IMR-90 (cell line): Measurements from ENCODE around the gene CDKL5. TPM values are rescaled to one million over a fixed set of nuclear protein-coding genes. Genes with fewer than 3 reads are reported as not detected.

ENCODE experiments used
- ATAC-seq: fragments of 200-7000 bp; cut with Tn5 transposase; 2 replicates; pipeline ENCODE4 v1.9.1; 2020; ENCODE audit warnings: low read depth, mild to moderate bottlenecking, moderate library complexity
- BruUV-seq: library from RNA; stranded (reverse); fragments of 400-500 nt; replicated peaks from 2 replicates; lab custom pipeline; 2021; lab: Mats Ljungman, UMichigan
- CTCF ChIA-PET: fragments of 300-600 bp; formaldehyde crosslinking; extraction: SDS; loops from one replicate; lab custom pipeline; 2021; ENCODE audit warnings: antibody characterized with exemption; lab: Yijun Ruan, JAX
- POLR2A ChIA-PET: fragments of 300-600 bp; sonication (Branson Sonifier 250); formaldehyde crosslinking; loops from one replicate; lab custom pipeline; 2022; ENCODE audit warnings: antibody characterized with exemption; ENCODE audit not compliant: unreplicated experiment; lab: Charles Lee
- DNase-seq: peaks from one replicate; pipeline ENCODE4 v3.0.0; 2013
- H2AFZ ChIP-seq: replicated peaks from 2 replicates; pipeline ENCODE3; 2013; ENCODE audit warnings: low read length, mild to moderate bottlenecking; ENCODE audit not compliant: poor library complexity
- H2AK5ac ChIP-seq: 2 replicates; pipeline ENCODE4 v1.6.1; 2013; ENCODE audit warnings: low read depth, low read length, inconsistent platforms
- H2AK9ac ChIP-seq: replicated peaks from 2 replicates; pipeline ENCODE3; 2013; ENCODE audit warnings: mild to moderate bottlenecking, low read depth, low read length, moderate library complexity; ENCODE audit not compliant: poor library complexity
- H2BK120ac ChIP-seq: 2 replicates; pipeline ENCODE4 v1.6.1; 2013; ENCODE audit warnings: low read depth, low read length, inconsistent platforms
- H2BK15ac ChIP-seq: 3 replicates; pipeline ENCODE4 v1.6.1; 2013; ENCODE audit warnings: low read depth, low read length, inconsistent platforms
- H2BK20ac ChIP-seq: 2 replicates; pipeline ENCODE4 v1.6.1; 2013; ENCODE audit warnings: low read depth, mild to moderate bottlenecking, inconsistent platforms, low read length, moderate library complexity
- H2BK5ac ChIP-seq: 2 replicates; pipeline ENCODE4 v1.6.1; 2013; ENCODE audit warnings: mild to moderate bottlenecking, low read depth, low read length, inconsistent platforms; ENCODE audit not compliant: poor library complexity, severe bottlenecking
- H3K14ac ChIP-seq: replicated peaks from 2 replicates; pipeline ENCODE4 v1.6.1; 2013; ENCODE audit warnings: low read depth, low read length, inconsistent platforms
- H3K18ac ChIP-seq: 2 replicates; pipeline ENCODE4 v1.6.1; 2013; ENCODE audit warnings: low read depth, low read length, control low read depth
- H3K23ac ChIP-seq: 2 replicates; pipeline ENCODE4 v1.6.1; 2013; ENCODE audit warnings: low read depth, low read length, inconsistent platforms
- H3K27ac ChIP-seq: 2 replicates; pipeline ENCODE4 v1.5.1; 2013; ENCODE audit warnings: mild to moderate bottlenecking, control low read depth, low read length; ENCODE audit not compliant: insufficient read depth
- H3K27me3 ChIP-seq: 2 replicates; pipeline ENCODE4 v1.6.1; 2013; ENCODE audit warnings: low read length; ENCODE audit not compliant: control insufficient read depth, insufficient read depth
- H3K36me3 ChIP-seq: 2 replicates; pipeline ENCODE4 v1.6.1; 2013; ENCODE audit warnings: low read length, mixed read lengths; ENCODE audit not compliant: control insufficient read depth, insufficient read depth
- H3K4ac ChIP-seq: 2 replicates; pipeline ENCODE4 v1.6.1; 2013; ENCODE audit warnings: low read depth, low read length, inconsistent platforms
- H3K4me1 ChIP-seq: 2 replicates; pipeline ENCODE4 v1.6.1; 2013; ENCODE audit warnings: low read length, mixed read lengths; ENCODE audit not compliant: control insufficient read depth, insufficient read depth
- H3K4me2 ChIP-seq: 2 replicates; pipeline ENCODE4 v1.6.1; 2013; ENCODE audit warnings: low read depth, mild to moderate bottlenecking, control low read depth, low read length, moderate library complexity
- H3K4me3 ChIP-seq: 2 replicates; pipeline ENCODE4 v1.5.1; 2013; ENCODE audit warnings: low read depth, mild to moderate bottlenecking, control low read depth, low read length, moderate library complexity; ENCODE audit not compliant: insufficient read depth
- H3K56ac ChIP-seq: 2 replicates; pipeline ENCODE4 v1.6.1; 2013; ENCODE audit warnings: low read length, inconsistent platforms; ENCODE audit not compliant: insufficient read depth; ENCODE audit errors: extremely low read depth
- H3K79me1 ChIP-seq, 2 experiments: 2 replicates each; pipeline ENCODE4 v1.6.1; 2013; ENCODE audit warnings: low read length in 2 of 2, inconsistent platforms in 1 of 2, low read depth in 1 of 2
- H3K9ac ChIP-seq: 2 replicates; pipeline ENCODE4 v1.6.1; 2013; ENCODE audit warnings: low read depth, low read length, control low read depth
- H3K9me1 ChIP-seq: 2 replicates; pipeline ENCODE4 v1.6.1; 2013; ENCODE audit warnings: low read length, inconsistent platforms; ENCODE audit not compliant: insufficient read depth
- H3K9me3 ChIP-seq: 2 replicates; pipeline ENCODE4 v1.6.1; 2013; ENCODE audit warnings: low read length; ENCODE audit not compliant: control insufficient read depth, insufficient read depth
- H4K20me1 ChIP-seq: 2 replicates; pipeline ENCODE4 v1.6.1; 2013; ENCODE audit warnings: low read length, inconsistent platforms; ENCODE audit not compliant: insufficient read depth
- H4K5ac ChIP-seq: 2 replicates; pipeline ENCODE4 v1.6.1; 2013; ENCODE audit warnings: mild to moderate bottlenecking, low read depth, low read length, control low read depth
- H4K8ac ChIP-seq, 2 experiments: 2 replicates each; pipeline ENCODE4 v1.6.1; 2013; ENCODE audit warnings: low read depth in 2 of 2, low read length in 2 of 2, control low read depth in 1 of 2, inconsistent platforms in 1 of 2
- H4K91ac ChIP-seq: 2 replicates; pipeline ENCODE4 v1.6.1; 2013; ENCODE audit warnings: low read depth, low read length, inconsistent platforms; ENCODE audit not compliant: insufficient read depth
- BHLHE40 ChIP-seq: fragments of 150-350 bp; IDR thresholded peaks from 2 replicates; pipeline ENCODE4 v1.6.1; 2016; ENCODE audit warnings: mild to moderate bottlenecking, low read depth, low read length
- CEBPB ChIP-seq: IDR thresholded peaks from 2 replicates; pipeline ENCODE4 v1.6.1; 2012; ENCODE audit warnings: low read depth, low read length, improper control_type of control experiment
- CHD1 ChIP-seq: IDR thresholded peaks from 2 replicates; pipeline ENCODE4 v1.6.1; 2012; ENCODE audit warnings: low read depth, low read length, improper control_type of control experiment
- NFE2L2 ChIP-seq: fragments of 150-350 bp; IDR thresholded peaks from 2 replicates; pipeline ENCODE4 v1.6.1; 2016; ENCODE audit warnings: low read depth, mild to moderate bottlenecking, low read length
- POLR2A ChIP-seq: IDR thresholded peaks from 2 replicates; pipeline ENCODE4 v1.6.1; 2012; ENCODE audit warnings: mild to moderate bottlenecking, low read depth, low read length
- RAD21 ChIP-seq: IDR thresholded peaks from 2 replicates; pipeline ENCODE4 v1.6.1; 2012; ENCODE audit warnings: low read length, improper control_type of control experiment
- RFX5 ChIP-seq: IDR thresholded peaks from 2 replicates; pipeline ENCODE4 v1.8.0; 2012; ENCODE audit warnings: low read depth, mild to moderate bottlenecking, low read length, moderate library complexity
- SMC3 ChIP-seq: fragments of 150-350 bp; IDR thresholded peaks from 2 replicates; pipeline ENCODE4 v1.6.1; 2016; ENCODE audit warnings: low read depth, mild to moderate bottlenecking, antibody characterized with exemption, low read length, moderate library complexity
- dilution Hi-C: fragments of 300-500 bp; cut with HindIII; formaldehyde crosslinking; loops from one replicate; pipeline ENCODE4 v1.14.3; 2018; ENCODE audit warnings: low sequenced_read_pairs; ENCODE audit not compliant: unreplicated experiment
- in situ Hi-C: fragments of 300-500 bp; cut with MboI; formaldehyde crosslinking; loops from 3 replicates; pipeline ENCODE4 v1.14.3; 2019; ENCODE audit warnings: low sequenced_read_pairs, inconsistent platforms, mixed read lengths
- intact Hi-C: fragments of 100-400 bp; cut with micrococcal nuclease; formaldehyde crosslinking; loops from 2 replicates; pipeline ENCODE4 v1.10.0; 2022
- polyA plus RNA-seq, 3 experiments: library from polyadenylated mRNA; depleted of rRNA; stranded (reverse); fragments of >200 nt; gene quantifications; 2 replicates each; pipeline ENCODE4 v1.2.3, GENCODE V29; 2012; ENCODE audit warnings: low replicate concordance in 1 of 3
- total RNA-seq: library from RNA; depleted of rRNA; stranded (reverse); fragments of >200 nt; gene quantifications from 2 replicates; pipeline ENCODE4 v1.2.3, GENCODE V29; 2012
- TF ChIP-seq, protein P1 (sequence below): fragments of 150-350 bp; IDR thresholded peaks from 2 replicates; pipeline ENCODE4 v1.6.1; 2016; ENCODE audit warnings: low read depth, mild to moderate bottlenecking, low read length, moderate library complexity, borderline replicate concordance

Gene CDKL5
- total and polyA plus RNA-seq, 2 of the 4 experiments (the other 2 are of a cell fraction), result 3.5 to 9.7 TPM

DNA sequence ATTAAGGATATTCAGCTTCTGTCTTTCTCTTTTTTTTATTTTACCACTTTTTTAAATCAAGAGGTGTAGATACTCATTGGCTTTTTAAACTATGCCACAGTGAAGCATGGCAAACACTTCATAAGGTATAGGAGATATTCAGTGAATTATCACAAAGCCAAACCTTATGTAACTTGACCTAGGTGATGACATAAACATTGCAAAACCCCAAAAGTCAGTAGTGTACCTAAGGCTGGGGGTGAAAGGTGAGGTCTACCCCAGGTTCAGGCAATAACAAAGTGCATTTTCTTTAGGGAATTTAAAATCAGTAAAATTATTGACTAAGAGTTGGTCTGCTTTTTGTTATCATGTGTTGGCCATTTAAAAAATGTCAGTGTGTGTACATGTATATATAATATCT, 39.1 kb downstream of the CDKL5 start:
- CTCF ChIA-PET, result no interaction called here
- intact Hi-C loops, result no loop called here
- no TSS peak for BruUV-seq
- TF ChIP-seq BHLHE40, result no peak
- no peak for TF ChIP-seq CHD1
- no peak for TF ChIP-seq POLR2A
- no peak for TF ChIP-seq RAD21
- TF ChIP-seq RFX5, result no peak
- no peak for TF ChIP-seq SMC3
- no peak for TF ChIP-seq NFE2L2
- TF ChIP-seq, protein P1, sequence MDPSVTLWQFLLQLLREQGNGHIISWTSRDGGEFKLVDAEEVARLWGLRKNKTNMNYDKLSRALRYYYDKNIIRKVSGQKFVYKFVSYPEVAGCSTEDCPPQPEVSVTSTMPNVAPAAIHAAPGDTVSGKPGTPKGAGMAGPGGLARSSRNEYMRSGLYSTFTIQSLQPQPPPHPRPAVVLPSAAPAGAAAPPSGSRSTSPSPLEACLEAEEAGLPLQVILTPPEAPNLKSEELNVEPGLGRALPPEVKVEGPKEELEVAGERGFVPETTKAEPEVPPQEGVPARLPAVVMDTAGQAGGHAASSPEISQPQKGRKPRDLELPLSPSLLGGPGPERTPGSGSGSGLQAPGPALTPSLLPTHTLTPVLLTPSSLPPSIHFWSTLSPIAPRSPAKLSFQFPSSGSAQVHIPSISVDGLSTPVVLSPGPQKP, result no peak
- no peak for TF ChIP-seq CEBPB
- DNase-seq (no peak), ATAC-seq (no peak)
- Histone ChIP-seq H3K9me3 (no peaks in the 10 kb centered on the region), H3K4me2 (no peak overlapping the region), H2BK15ac (no peak overlapping the region), H3K14ac (no peak overlapping the region), H4K91ac (no peak overlapping the region), H3K27ac (no peak overlapping the region), H4K8ac (no peak overlapping the region), H3K9ac (no peak overlapping the region), H3K27me3 (no peaks in the 10 kb centered on the region), H3K18ac (no peak overlapping the region), H3K4ac (no peak overlapping the region), H3K9me1 (no peaks in the 10 kb centered on the region), H3K56ac (no peak overlapping the region), H3K23ac (no peak overlapping the region), H4K20me1 (no peaks in the 10 kb centered on the region; the same call in 1 of the 2 replicates), H3K36me3 (no peaks in the 10 kb centered on the region), H2AK5ac (no peak overlapping the region), H3K4me3 (no peak overlapping the region), H2BK20ac (no peak overlapping the region), H2BK120ac (no peak overlapping the region), H2AK9ac (no peak overlapping the region), H2AFZ (no peak overlapping the region), H2BK5ac (no peak overlapping the region), H3K79me1 (peaks cover 0 to 9% of the 10 kb centered on the region in 2 experiments; a peak in 1 of 4 replicates), H4K5ac (no peak overlapping the region), H3K4me1 (no peaks in the 10 kb centered on the region; the same call in 1 of the 2 replicates)
- dilution Hi-C loops, result no loop called here
- POLR2A ChIA-PET, result no interaction called here
- in situ Hi-C loops, result no loop called here
